ENCODE results near the gene FTH1. TPM values are rescaled to one million over a fixed set of nuclear protein-coding genes. Genes with fewer than 3 reads are reported as not detected.

FTH1 gene
- total and polyA plus RNA-seq, 2 of the 8 experiments (the other 6 are each of a cell fraction or from before 2014, with no cell fraction given), result 1,153 to 1,461 TPM

- no peak overlapping the region for H3K27ac ChIP-seq (ENCODE audit: low read depth, low read length)
- H3K18ac ChIP-seq (ENCODE audit: extremely low read depth, low read length), result no peak overlapping the region
- no peak overlapping the region for H3K14ac ChIP-seq (ENCODE audit: insufficient read length)
- H3K56ac ChIP-seq (replicated peaks; ENCODE audit: insufficient read length, low read depth, low read length), result no peak overlapping the region
- H3K79me2 ChIP-seq (ENCODE audit: control insufficient read depth in 1 of 2, insufficient read depth in 2 of 2, low read length in 2 of 2), result no peaks in the 10 kb centered on the region
- no peak overlapping the region for H3K23ac ChIP-seq (ENCODE audit: insufficient read length)
- H2AFZ ChIP-seq (ENCODE audit: low read length), result no peak overlapping the region
- no peak overlapping the region for H4K91ac ChIP-seq (replicated peaks; ENCODE audit: insufficient read length, low read length)
- no peaks in the 10 kb centered on the region for H4K20me1 ChIP-seq (replicated peaks in 1 of 2; ENCODE audit: control insufficient read depth in 1 of 2, insufficient read depth in 2 of 2, low read length in 2 of 2)
- no peak overlapping the region for H3K4ac ChIP-seq (replicated peaks; ENCODE audit: insufficient read length, low read depth, low read length)
- no peaks in the 10 kb centered on the region for H3K23me2 ChIP-seq (ENCODE audit: low read depth, low read length)
- no peaks in the 10 kb centered on the region for H3K36me3 ChIP-seq (ENCODE audit: control insufficient read depth in 2 of 4, insufficient read depth in 4 of 4, low read length in 3 of 4)
- no peaks in the 10 kb centered on the region for H3K27me3 ChIP-seq (replicated peaks in 1 of 4; ENCODE audit: control insufficient read depth in 3 of 4, extremely low read depth in 1 of 4, insufficient read depth in 3 of 4, low read length in 3 of 4)
- no peak overlapping the region for H2BK5ac ChIP-seq (ENCODE audit: low read depth, low read length)
- no peak overlapping the region for H4K5ac ChIP-seq (ENCODE audit: insufficient read length, low read depth, low read length)
- no peak overlapping the region for H4K8ac ChIP-seq (ENCODE audit: extremely low read depth, insufficient read depth, low read length)
- ChIA-PET POLR2A (ENCODE audit: partially characterized antibody) (interaction anchor here (0.7 to 0.9 kb wide), 3 partner anchors 14 to 21 kb away, joined by 3 read pairs; no protein-coding TSS in a partner anchor), CTCF (ENCODE audit: partially characterized antibody) (interaction anchor here (0.7 to 5.4 kb wide), 14 partner anchors 8 to 463 kb away, joined by 3 to 45 read pairs (median 5); partner anchors contain the start of gene ASRGL1)
- H2BK12ac ChIP-seq (ENCODE audit: low read depth, low read length), result no peak overlapping the region
- FAIRE-seq (no peak), DNase-seq (ENCODE audit: low read depth in 1 of 2, low spot score in 2 of 2) (no peak)
- H2BK20ac ChIP-seq (ENCODE audit: low read length), result no peak overlapping the region
- H2AK5ac ChIP-seq (ENCODE audit: low read depth, low read length), result no peak overlapping the region
- H3K9ac ChIP-seq (replicated peaks in 1 of 4; ENCODE audit: extremely low read depth in 1 of 4, low read depth in 3 of 4, low read length in 3 of 4), result no peak overlapping the region
- no peak overlapping the region for H2BK120ac ChIP-seq (replicated peaks; ENCODE audit: low read depth, low read length)
- no peak overlapping the region for H2BK15ac ChIP-seq (ENCODE audit: low read length)
- 0 out of 4 replicates have a peak, but pooled peaks cover 3 to 5% of the 10 kb centered on the region in 2 experiments for H3K9me3 ChIP-seq (ENCODE audit: insufficient read depth in 2 of 2, low read depth in 1 of 2, low read length in 1 of 2)
- no peaks in the 10 kb centered on the region for H3K79me1 ChIP-seq (ENCODE audit: low read depth, low read length)
- no peak for TF ChIP-seq JUND (IDR thresholded peaks at IDR 0.05; ENCODE audit: low read length)
- no peak for TF ChIP-seq RXRA (IDR thresholded peaks at IDR 0.05; ENCODE audit: insufficient read depth, low read depth, low read length)
- TF ChIP-seq EP300 (IDR thresholded peaks at IDR 0.05; ENCODE audit: borderline replicate concordance in 1 of 2, low read depth in 2 of 2, low read length in 2 of 2), result no peak
- no peak for TF ChIP-seq POU5F1 (IDR thresholded peaks at IDR 0.05; ENCODE audit: low read depth, low read length)
- no peak for TF ChIP-seq TCF12 (IDR thresholded peaks at IDR 0.05; ENCODE audit: low read depth, low read length)
- no peak for TF ChIP-seq CHD2 (IDR thresholded peaks at IDR 0.05; ENCODE audit: low read length)
- no peak for TF ChIP-seq CTBP2 (IDR thresholded peaks at IDR 0.05; ENCODE audit: borderline replicate concordance, insufficient read depth, insufficient read length, low read length)
- TF ChIP-seq, protein P1, sequence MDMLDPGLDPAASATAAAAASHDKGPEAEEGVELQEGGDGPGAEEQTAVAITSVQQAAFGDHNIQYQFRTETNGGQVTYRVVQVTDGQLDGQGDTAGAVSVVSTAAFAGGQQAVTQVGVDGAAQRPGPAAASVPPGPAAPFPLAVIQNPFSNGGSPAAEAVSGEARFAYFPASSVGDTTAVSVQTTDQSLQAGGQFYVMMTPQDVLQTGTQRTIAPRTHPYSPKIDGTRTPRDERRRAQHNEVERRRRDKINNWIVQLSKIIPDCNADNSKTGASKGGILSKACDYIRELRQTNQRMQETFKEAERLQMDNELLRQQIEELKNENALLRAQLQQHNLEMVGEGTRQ (IDR thresholded peaks at IDR 0.05; ENCODE audit: low read length), result no peak
- TF ChIP-seq JUN (IDR thresholded peaks at IDR 0.05; ENCODE audit: low read depth, low read length), result no peak
- no peak for TF ChIP-seq HDAC2 (IDR thresholded peaks at IDR 0.05; ENCODE audit: borderline replicate concordance in 1 of 2, low read depth in 2 of 2, low read length in 2 of 2)
- no peak for TF ChIP-seq TAF7 (optimal IDR thresholded peaks at IDR 0.05; ENCODE audit: borderline replicate concordance, low read depth, low read length)
- TF ChIP-seq SRF (IDR thresholded peaks at IDR 0.05; ENCODE audit: low read depth, low read length), result no peak
- peaks cover 0 to 10% (median 7%) of the 10 kb centered on the region in 4 experiments; a peak in 6 of 7 replicates for H3K4me1 ChIP-seq (replicated peaks in 1 of 4; ENCODE audit: control insufficient read depth in 3 of 4, insufficient read depth in 4 of 4, low read length in 3 of 4)
- no peak overlapping the region for H3K4me3 ChIP-seq (ENCODE audit: extremely low read depth in 1 of 4, insufficient read depth in 2 of 4, low read depth in 3 of 4, low read length in 4 of 4)
- no peak overlapping the region for H3K4me2 ChIP-seq (ENCODE audit: insufficient read depth in 1 of 2, low read depth in 2 of 2, low read length in 2 of 2)
Measured at GRCh38 chr11:61928606-61929005, 38.8 kb downstream of the FTH1 start.

All from H1 (cell line).